ENCODE results near the gene PVR. TPM values are rescaled to one million over a fixed set of nuclear protein-coding genes. Genes with fewer than 3 reads are reported as not detected.

Gene PVR
- total RNA-seq, 2 donors from 2014 or later = 21.2 to 31.6 TPM

GRCh38 chr19:44604241-44604640 is 39.5 kb upstream of the PVR start:
- H3K9ac ChIP-seq (ENCODE audit: extremely low read depth, low read length, poor library complexity, severe bottlenecking) = no peak overlapping the region
- Mint-ChIP-seq H3K36me3 (ENCODE audit: low read depth) (no peaks in the 10 kb centered on the region), H3K27ac (no peak overlapping the region), H3K4me1 (peaks cover 12% of the 10 kb centered on the region), H3K27me3 (ENCODE audit: insufficient read depth) (no peaks in the 10 kb centered on the region), H3K4me3 (no peak overlapping the region), H3K9me3 (no peaks in the 10 kb centered on the region)
- H3K4me3 ChIP-seq (ENCODE audit: low read length) = no peak overlapping the region
- no peaks in the 10 kb centered on the region for H3K4me1 ChIP-seq (ENCODE audit: control insufficient read depth, insufficient read depth, low read length)
- TF ChIP-seq CTCF (conservative IDR thresholded peaks at IDR 0.05) = no peak
- no peaks in the 10 kb centered on the region for H3K36me3 ChIP-seq (ENCODE audit: control insufficient read depth, insufficient read depth, low read length)
- H3K27ac ChIP-seq (ENCODE audit: low read depth, low read length) = no peak overlapping the region
- WGBS, 2 experiments (ENCODE audit: insufficient coverage in 1 of 2, insufficient read length in 1 of 2) = 85 to 90% methylated on average over 6 of the region's 6 CpGs
- no peaks in the 10 kb centered on the region for H3K9me3 ChIP-seq (ENCODE audit: control insufficient read depth, low read length)
- DNase-seq = no peak
- no peaks in the 10 kb centered on the region for H3K27me3 ChIP-seq (ENCODE audit: control insufficient read depth, insufficient read depth, low read length, poor library complexity, severe bottlenecking)

- Histone ChIP-seq H3K4me1 (ENCODE audit: control insufficient read depth, insufficient read depth, low read length) (no peaks in the 10 kb centered on the region), H3K9me3 (ENCODE audit: control insufficient read depth, low read length) (no peaks in the 10 kb centered on the region), H3K36me3 (ENCODE audit: control insufficient read depth, insufficient read depth, low read length) (no peaks in the 10 kb centered on the region), H3K27ac (ENCODE audit: low read depth, low read length) (no peak overlapping the region), H3K9ac (ENCODE audit: extremely low read depth, low read length, poor library complexity, severe bottlenecking) (no peak overlapping the region), H3K4me3 (ENCODE audit: low read length) (no peak overlapping the region), H3K27me3 (ENCODE audit: control insufficient read depth, insufficient read depth, low read length, poor library complexity, severe bottlenecking) (no peaks in the 10 kb centered on the region)
- no peaks in the 10 kb centered on the region for H3K9me3 Mint-ChIP-seq
- H3K36me3 Mint-ChIP-seq (ENCODE audit: low read depth) = no peaks in the 10 kb centered on the region
- no peak overlapping the region for H3K27ac Mint-ChIP-seq
- no peak for TF ChIP-seq CTCF (conservative IDR thresholded peaks at IDR 0.05)
- H3K4me1 Mint-ChIP-seq = peaks cover 10% of the 10 kb centered on the region
- H3K27me3 Mint-ChIP-seq (ENCODE audit: insufficient read depth) = no peaks in the 10 kb centered on the region
- WGBS, 2 experiments (ENCODE audit: insufficient coverage in 1 of 2, insufficient read length in 1 of 2) = 92% methylated on average over 1 of the region's 1 CpG; no CpG with 5 or more reads in 1 of the 2 experiments
- no peak for DNase-seq
- no peak overlapping the region for H3K4me3 Mint-ChIP-seq
These were observed 38.2 kb upstream of the PVR start for GRCh38 chr19:44605547-44605946.

- Histone ChIP-seq H3K4me3 (ENCODE audit: low read length) (no peak overlapping the region), H3K4me1 (ENCODE audit: control insufficient read depth, insufficient read depth, low read length) (peaks cover 2% of the 10 kb centered on the region), H3K27me3 (ENCODE audit: control insufficient read depth, insufficient read depth, low read length, poor library complexity, severe bottlenecking) (no peaks in the 10 kb centered on the region), H3K9ac (ENCODE audit: extremely low read depth, low read length, poor library complexity, severe bottlenecking) (no peak overlapping the region), H3K36me3 (ENCODE audit: control insufficient read depth, insufficient read depth, low read length) (no peaks in the 10 kb centered on the region), H3K9me3 (ENCODE audit: control insufficient read depth, low read length) (no peaks in the 10 kb centered on the region), H3K27ac (ENCODE audit: low read depth, low read length) (no peak overlapping the region)
- Mint-ChIP-seq H3K36me3 (ENCODE audit: low read depth) (no peaks in the 10 kb centered on the region), H3K4me3 (no peak overlapping the region), H3K27ac (no peak overlapping the region), H3K4me1 (peaks cover 10% of the 10 kb centered on the region), H3K9me3 (no peaks in the 10 kb centered on the region), H3K27me3 (ENCODE audit: insufficient read depth) (no peaks in the 10 kb centered on the region)
- no peak for TF ChIP-seq CTCF (conservative IDR thresholded peaks at IDR 0.05)
- DNase-seq = no peak
- WGBS, 2 experiments (ENCODE audit: insufficient coverage in 1 of 2, insufficient read length in 1 of 2) = 75 to 90% methylated on average over 1 to 2 of the region's 2 CpGs
These were observed 36.7 kb upstream of the PVR start for GRCh38 chr19:44607049-44607448.

All from endodermal cell (in vitro differentiated cells).